B cell (primary cell): Measurements from ENCODE around the gene FSTL5. TPM values are rescaled to one million over a fixed set of nuclear protein-coding genes. Genes with fewer than 3 reads are reported as not detected.

Source experiments
- ATAC-seq: fragments of 200-7000 bp; cut with Tn5 transposase; one replicate; pipeline ENCODE4 v1.10.0; 2021; ENCODE audit warnings: low read depth, mild to moderate bottlenecking, moderate number of reproducible peaks, moderate library complexity
- CTCF ChIA-PET: fragments of 350-600 bp; sonication (Branson Sonifier 250); formaldehyde crosslinking; loops from one replicate; lab custom pipeline; 2021; ENCODE audit warnings: antibody characterized with exemption, inconsistent platforms; lab: Charles Lee
- POLR2A ChIA-PET: fragments of 350-600 bp; sonication (Branson Sonifier 250); formaldehyde crosslinking; loops from one replicate; lab custom pipeline; 2021; ENCODE audit warnings: antibody characterized with exemption; lab: Charles Lee
- DNase-seq: peaks from one replicate; pipeline ENCODE4 v3.0.0; 2013
- H2AFZ ChIP-seq: 2 replicates; pipeline ENCODE4 v1.6.1; 2012; ENCODE audit warnings: mild to moderate bottlenecking, low read depth, low read length; ENCODE audit not compliant: insufficient read depth, poor library complexity, severe bottlenecking
- H3K27ac ChIP-seq, 2 donors: 1 replicate in 1 of 2; 2 replicates in 1 of 2; pipeline ENCODE4 v1.5.1; 2012 to 2013; ENCODE audit warnings: low read length in 2 of 2, mild to moderate bottlenecking in 2 of 2, moderate library complexity in 1 of 2
- H3K27me3 ChIP-seq, 4 experiments: fragments of 200-600 bp in 1 of 4; sonication (generic) in 1 of 4; replicated peaks in 1 of 4; 1 replicate in 2 of 4; 2 replicates in 2 of 4; pipeline versions ENCODE4 v1.6.1 to v1.7.0; 2013 to 2016; ENCODE audit warnings: low read length in 3 of 4, mild to moderate bottlenecking in 2 of 4, mixed read lengths in 1 of 4, moderate library complexity in 1 of 4; ENCODE audit not compliant: insufficient read depth in 4 of 4, control insufficient read depth in 3 of 4; ENCODE audit errors: control extremely low read depth in 1 of 4
- H3K36me3 ChIP-seq, 2 experiments: replicated peaks in 1 of 2; 1 replicate in 1 of 2; 2 replicates in 1 of 2; pipeline versions ENCODE4 v1.6.1 to v1.7.1; 2013; ENCODE audit warnings: low read length in 1 of 2; ENCODE audit not compliant: insufficient read depth in 2 of 2, control insufficient read depth in 1 of 2; ENCODE audit errors: control extremely low read depth in 1 of 2, extremely low read depth in 1 of 2
- H3K4me1 ChIP-seq, 2 donors: fragments of 200-600 bp in 1 of 2; sonication (generic) in 1 of 2; 1 replicate in 1 of 2; 2 replicates in 1 of 2; pipeline versions ENCODE4 v1.5.1 to v1.6.1; 2013 to 2017; ENCODE audit warnings: low read length in 2 of 2; ENCODE audit not compliant: control insufficient read depth in 2 of 2, insufficient read depth in 2 of 2
- H3K4me2 ChIP-seq: replicated peaks from 2 replicates; pipeline ENCODE3; 2012; ENCODE audit warnings: mild to moderate bottlenecking, low read depth, low read length; ENCODE audit not compliant: poor library complexity, severe bottlenecking
- H3K4me3 ChIP-seq, 5 experiments: fragments of 200-600 bp in 1 of 5; sonication (generic) in 1 of 5; 1 replicate in 3 of 5; 2 replicates in 2 of 5; pipeline versions ENCODE4 v1.5.1 to v1.7.0; 2011 to 2016; ENCODE audit warnings: low read length in 4 of 5, mild to moderate bottlenecking in 4 of 5, low read depth in 2 of 5, control low read depth in 1 of 5, moderate library complexity in 1 of 5; ENCODE audit not compliant: insufficient read depth in 1 of 5; ENCODE audit errors: control extremely low read depth in 1 of 5, extremely low read depth in 1 of 5
- H3K79me2 ChIP-seq: fragments of 200-600 bp; sonication (generic); one replicate; pipeline ENCODE4 v1.6.0; 2016; ENCODE audit warnings: low read length; ENCODE audit not compliant: control insufficient read depth, insufficient read depth
- H3K9ac ChIP-seq: fragments of 200-600 bp; sonication (generic); 2 replicates; pipeline ENCODE4 v1.6.1; 2017; ENCODE audit warnings: mild to moderate bottlenecking, low read length, moderate library complexity
- H3K9me3 ChIP-seq, 3 donors: one replicate each; pipeline versions ENCODE4 v1.6.1 to v1.7.1; 2013; ENCODE audit warnings: low read length in 2 of 3; ENCODE audit not compliant: control insufficient read depth in 2 of 3, insufficient read depth in 1 of 3; ENCODE audit errors: control extremely low read depth in 1 of 3
- H4K20me1 ChIP-seq: 2 replicates; pipeline ENCODE4 v1.6.0; 2012; ENCODE audit warnings: mild to moderate bottlenecking, low read length; ENCODE audit not compliant: insufficient read depth, control insufficient read depth, poor library complexity, severe bottlenecking
- H3K27ac Mint-ChIP-seq: one replicate; pipeline ENCODE4 v1.8.0; 2021; ENCODE audit warnings: mixed read lengths
- H3K27me3 Mint-ChIP-seq: one replicate; pipeline ENCODE4 v1.8.0; 2021; ENCODE audit warnings: mixed read lengths
- H3K4me1 Mint-ChIP-seq: one replicate; pipeline ENCODE4 v1.8.0; 2021; ENCODE audit warnings: mixed read lengths
- H3K4me3 Mint-ChIP-seq: one replicate; pipeline ENCODE4 v1.8.0; 2021; ENCODE audit warnings: mixed read lengths
- H3K9me3 Mint-ChIP-seq: one replicate; pipeline ENCODE4 v1.8.0; 2022; ENCODE audit warnings: mixed read lengths; ENCODE audit not compliant: insufficient read depth
- EZH2 ChIP-seq: IDR thresholded peaks from 2 replicates; pipeline ENCODE4 v1.6.1; 2012; ENCODE audit warnings: borderline replicate concordance, low read depth, mild to moderate bottlenecking, moderate library complexity, low read length; ENCODE audit not compliant: insufficient read depth, poor library complexity, severe bottlenecking
- WGBS: methylation state at CpG from one replicate; pipeline ENCODE4 v1.1.5; 2013; ENCODE audit warnings: missing lambda C conversion rate; ENCODE audit not compliant: insufficient coverage; 5-methylcytosine and 5-hydroxymethylcytosine counted together
- intact Hi-C: fragments of 100-400 bp; cut with micrococcal nuclease; formaldehyde crosslinking; loops from one replicate; pipeline ENCODE4 v1.10.0; 2022
- polyA plus RNA-seq: library from polyadenylated mRNA; depleted of rRNA; stranded (reverse); fragments of >200 nt; gene quantifications from 2 replicates; pipeline ENCODE4 v1.2.3, GENCODE V29; 2012
- total RNA-seq, 2 donors: library from RNA; stranded (reverse); fragments of 120-200 nt in 1 of 2; gene quantifications; 1 replicate in 1 of 2; 2 replicates in 1 of 2; pipeline versions ENCODE4 v1.2.3 to v1.2.4, GENCODE V29; 2013 to 2022
- TF ChIP-seq, protein P1 (sequence below): fragments of 200-600 bp; IDR thresholded peaks from one replicate; pipeline ENCODE4 v1.8.0; 2022; ENCODE audit warnings: antibody characterized with exemption, mild to moderate bottlenecking

Gene FSTL5
- total and polyA plus RNA-seq, 2 donors (not counting 1 experiment from before 2014, with no cell fraction given): not detected

DNA sequence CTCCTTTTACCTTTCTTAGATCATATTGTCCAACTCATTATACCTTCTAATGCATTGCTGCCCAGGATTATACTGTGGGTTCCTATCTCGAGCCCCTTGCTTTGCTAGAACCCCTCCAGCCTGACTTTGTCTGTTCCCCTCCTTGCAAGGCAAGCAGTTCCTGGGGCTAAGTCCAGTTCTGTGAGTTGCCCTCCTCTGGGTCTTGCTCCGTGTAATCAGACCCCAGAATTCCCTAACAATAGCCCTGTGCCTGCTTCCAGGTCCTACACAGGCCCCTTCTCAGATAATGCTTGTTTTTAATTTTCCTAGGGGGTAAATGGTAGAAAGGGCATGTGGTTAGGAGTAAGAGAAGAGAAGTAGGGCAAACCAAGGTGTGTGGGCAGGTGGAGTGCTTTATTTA lies 145.9 kb downstream of the FSTL5 start:
- no peak for DNase-seq
- H3K9me3 ChIP-seq: peaks cover 0 to 3% (median 0%) of the 10 kb centered on the region in 3 donors
- intact Hi-C loops: no loop called here
- H3K27ac ChIP-seq: no peak overlapping the region
- CTCF ChIA-PET: no interaction called here
- 69% methylated on average over 1 of the region's 2 CpGs for WGBS
- H3K79me2 ChIP-seq: no peaks in the 10 kb centered on the region
- no peak overlapping the region for H3K4me2 ChIP-seq
- H3K4me1 ChIP-seq: no peaks in the 10 kb centered on the region
- POLR2A ChIA-PET: no interaction called here
- TF ChIP-seq, protein P1, sequence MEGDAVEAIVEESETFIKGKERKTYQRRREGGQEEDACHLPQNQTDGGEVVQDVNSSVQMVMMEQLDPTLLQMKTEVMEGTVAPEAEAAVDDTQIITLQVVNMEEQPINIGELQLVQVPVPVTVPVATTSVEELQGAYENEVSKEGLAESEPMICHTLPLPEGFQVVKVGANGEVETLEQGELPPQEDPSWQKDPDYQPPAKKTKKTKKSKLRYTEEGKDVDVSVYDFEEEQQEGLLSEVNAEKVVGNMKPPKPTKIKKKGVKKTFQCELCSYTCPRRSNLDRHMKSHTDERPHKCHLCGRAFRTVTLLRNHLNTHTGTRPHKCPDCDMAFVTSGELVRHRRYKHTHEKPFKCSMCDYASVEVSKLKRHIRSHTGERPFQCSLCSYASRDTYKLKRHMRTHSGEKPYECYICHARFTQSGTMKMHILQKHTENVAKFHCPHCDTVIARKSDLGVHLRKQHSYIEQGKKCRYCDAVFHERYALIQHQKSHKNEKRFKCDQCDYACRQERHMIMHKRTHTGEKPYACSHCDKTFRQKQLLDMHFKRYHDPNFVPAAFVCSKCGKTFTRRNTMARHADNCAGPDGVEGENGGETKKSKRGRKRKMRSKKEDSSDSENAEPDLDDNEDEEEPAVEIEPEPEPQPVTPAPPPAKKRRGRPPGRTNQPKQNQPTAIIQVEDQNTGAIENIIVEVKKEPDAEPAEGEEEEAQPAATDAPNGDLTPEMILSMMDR: no peak
- ATAC-seq: no peak
- H3K36me3 ChIP-seq: no peaks in the 10 kb centered on the region
- Mint-ChIP-seq H3K9me3 (peaks cover 2% of the 10 kb centered on the region), H3K4me1 (no peaks in the 10 kb centered on the region), H3K4me3 (no peak overlapping the region), H3K27ac (no peak overlapping the region), H3K27me3 (no peaks in the 10 kb centered on the region)
- H3K4me3 ChIP-seq: no peak overlapping the region
- H3K9ac ChIP-seq: no peak overlapping the region
- no peaks in the 10 kb centered on the region for H3K27me3 ChIP-seq
- H4K20me1 ChIP-seq: no peaks in the 10 kb centered on the region
- H2AFZ ChIP-seq: no peak overlapping the region

GRCh38 chr4:162016991-162017390 lies 146.8 kb downstream of the FSTL5 start:
- POLR2A ChIA-PET: no interaction called here

More at GRCh38 chr4:162016991-162017390, 146.8 kb downstream of the FSTL5 start:
- no peak for ATAC-seq
- H3K9me3 ChIP-seq: peaks cover 0 to 3% (median 0%) of the 10 kb centered on the region in 3 donors
- H3K4me3 ChIP-seq: no peak overlapping the region
- Mint-ChIP-seq H3K9me3 (peaks cover 2% of the 10 kb centered on the region), H3K4me3 (no peak overlapping the region), H3K4me1 (no peaks in the 10 kb centered on the region), H3K27me3 (no peaks in the 10 kb centered on the region), H3K27ac (no peak overlapping the region)
- H3K79me2 ChIP-seq: no peaks in the 10 kb centered on the region
- H3K36me3 ChIP-seq: no peaks in the 10 kb centered on the region
- H3K9ac ChIP-seq: no peak overlapping the region
- no peak overlapping the region for H2AFZ ChIP-seq
- 100% methylated on average over 2 of the region's 2 CpGs for WGBS
- no peaks in the 10 kb centered on the region for H3K27me3 ChIP-seq
- CTCF ChIA-PET: no interaction called here
- intact Hi-C loops: no loop called here
- H3K27ac ChIP-seq: no peak overlapping the region
- H3K4me1 ChIP-seq: no peaks in the 10 kb centered on the region
- TF ChIP-seq, protein P1: no peak
- TF ChIP-seq EZH2: no peak
- DNase-seq: no peak
- no peak overlapping the region for H3K4me2 ChIP-seq
- H4K20me1 ChIP-seq: no peaks in the 10 kb centered on the region
